Stimulated activated CD8-positive, alpha-beta memory T cell treated with anti-CD3 and anti-CD28 coated beads, Interleukin-15, amount 100 ng/mL, for 48 hours (primary cell): ENCODE results near the gene ADSS2.
"Not testable (repeated sequence)": the region's sequence is repeated elsewhere in the genome, so short reads cannot be mapped to it uniquely, and the experiment has no call there.

Source experiments
- DNase-seq, 2 donors: peaks; one replicate each; pipeline ENCODE4 v3.0.0-alpha.2; 2020; ENCODE audit warnings: low read depth in 2 of 2

The ADSS2 gene

DNA sequence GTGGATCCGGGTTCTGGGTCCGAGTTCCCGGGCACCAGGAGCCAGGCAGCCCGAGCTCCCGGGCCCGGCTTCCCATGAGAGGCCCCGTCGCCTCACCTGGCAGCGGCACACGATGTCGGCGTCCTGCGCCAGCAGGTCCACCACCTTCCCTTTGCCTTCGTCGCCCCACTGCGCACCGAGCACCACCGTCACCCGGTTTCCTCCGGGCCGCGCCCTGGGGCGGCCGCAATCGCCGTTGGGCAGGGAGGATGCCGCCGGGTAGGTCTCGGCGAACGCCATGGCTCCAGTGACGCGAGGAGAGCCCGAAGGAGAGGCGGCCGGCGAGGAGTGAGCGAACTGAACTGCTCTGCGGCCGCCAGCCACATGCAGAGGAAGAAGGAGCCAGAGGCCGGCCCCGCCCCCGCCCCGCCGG is at the start of gene ADSS2:
TSS of gene ADSS2 (minus strand) at position 371 of the 412 bp plus-strand sequence. CDS start at position 279, 92 bp downstream.
- DNase-seq = no peak

DNA sequence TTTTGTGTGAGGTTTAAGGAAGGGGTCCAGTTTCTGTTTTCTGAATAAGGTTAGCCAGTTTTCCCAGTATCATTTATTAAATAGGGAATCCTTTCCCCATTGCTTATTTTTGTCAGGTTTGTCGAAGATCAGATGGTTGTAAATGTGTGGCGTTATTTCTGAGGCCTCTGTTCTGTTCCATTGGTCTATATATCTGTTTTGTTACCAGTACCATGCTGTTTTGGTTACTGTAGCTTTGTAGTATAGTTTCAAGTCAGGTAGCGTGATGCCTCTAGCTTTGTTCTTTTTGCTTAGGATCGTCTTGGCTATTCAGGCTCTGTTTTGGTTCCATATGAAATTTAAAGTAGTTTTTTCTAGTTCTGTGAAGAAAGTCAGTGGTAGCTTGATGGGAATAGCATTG is 48.8 kb upstream of the ADSS2 start:
- not testable (repeated sequence) for DNase-seq

DNA sequence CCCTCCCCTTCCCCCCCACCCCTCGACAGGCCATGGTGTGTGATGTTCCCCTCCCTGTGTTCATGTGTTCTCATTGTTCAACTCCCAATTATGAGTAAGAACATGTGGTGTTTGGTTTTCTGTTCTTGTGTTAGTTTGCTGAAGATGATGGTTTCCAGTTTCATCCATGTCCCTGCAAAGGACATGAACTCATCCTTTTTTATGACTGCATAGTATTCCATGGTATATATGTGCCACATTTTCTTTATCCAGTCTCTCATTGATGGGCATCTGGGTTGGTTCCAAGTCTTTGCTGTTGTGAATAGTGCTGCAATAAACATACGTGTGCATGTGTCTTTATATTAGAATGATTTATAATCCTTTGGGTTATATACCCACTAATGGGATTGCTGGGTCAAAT is 47.8 kb upstream of the ADSS2 start:
- DNase-seq = not testable (repeated sequence)

DNA sequence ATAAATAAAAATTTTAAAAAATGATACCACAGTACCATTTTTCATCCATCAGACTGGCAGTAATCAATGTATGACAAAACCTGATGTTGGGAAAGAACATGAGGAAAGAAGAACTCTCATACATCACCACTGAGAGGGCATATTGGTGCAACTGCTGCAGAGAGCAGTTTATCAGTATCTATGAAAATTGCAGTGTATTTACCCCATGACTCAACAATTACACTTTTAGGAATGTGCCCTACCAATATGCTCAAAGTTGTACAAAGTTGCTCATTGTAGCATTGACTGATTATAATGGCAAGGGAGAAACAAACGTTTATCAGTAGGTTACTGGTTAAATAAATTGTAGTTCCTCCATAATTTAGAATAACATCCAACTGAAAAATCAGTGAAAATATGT is 46.1 kb upstream of the ADSS2 start:
- no peak for DNase-seq

DNA sequence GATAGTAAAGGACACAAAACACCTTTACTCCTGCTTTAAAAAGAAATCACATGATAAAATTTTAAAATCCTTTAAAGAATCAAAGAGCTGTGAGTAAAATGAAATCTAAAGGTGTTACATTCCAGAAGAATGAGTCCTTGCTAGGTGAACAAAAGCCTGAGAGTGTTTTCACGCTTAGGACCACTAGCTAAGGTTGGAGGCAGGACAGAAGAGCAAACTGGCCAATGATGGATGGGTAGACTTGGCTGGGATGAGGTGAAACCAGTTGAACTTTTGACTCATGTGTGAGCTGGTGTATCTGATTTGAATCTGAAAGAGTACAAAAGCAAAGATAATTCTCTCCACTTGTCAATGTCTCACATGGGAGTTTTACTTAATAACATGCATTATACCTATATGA is 44.5 kb upstream of the ADSS2 start:
- DNase-seq = no peak

DNA sequence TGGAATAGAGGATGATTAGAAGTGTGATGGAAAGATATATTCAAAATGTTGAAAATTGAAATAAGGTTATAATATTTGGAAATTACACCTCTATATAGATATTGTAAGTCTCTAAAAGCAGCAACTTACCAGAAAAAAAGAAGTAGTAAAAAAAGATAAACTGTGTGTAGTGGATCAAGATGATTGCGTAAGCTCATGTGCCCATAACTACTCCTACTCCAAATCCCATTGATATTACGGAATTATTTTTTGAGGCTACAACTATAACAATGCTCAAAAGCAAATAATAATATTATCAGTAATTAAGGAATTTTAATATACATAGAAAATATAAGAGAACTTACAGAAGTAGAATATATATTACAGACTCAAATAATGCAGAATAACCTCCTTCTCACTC is 42.9 kb upstream of the ADSS2 start:
- DNase-seq = no peak

DNA sequence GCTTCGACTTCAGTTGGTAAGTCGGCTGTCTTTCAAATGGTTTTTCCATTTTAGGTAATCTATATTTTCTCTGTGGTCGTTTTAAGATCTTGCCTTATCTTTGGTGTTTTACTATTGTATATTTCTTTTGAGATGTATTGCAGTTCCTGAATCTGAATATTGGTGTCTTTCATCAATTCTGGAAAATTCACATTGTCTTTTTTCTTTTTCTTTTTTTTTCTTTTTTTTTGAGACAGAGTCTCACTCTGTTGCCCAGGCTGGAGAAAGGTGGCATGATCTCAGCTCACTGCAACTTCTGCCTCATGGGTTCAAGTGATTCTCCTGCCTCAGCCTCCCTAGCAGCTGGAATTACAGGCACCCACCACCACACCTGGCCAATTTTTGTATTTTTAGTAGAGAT is 33.3 kb upstream of the ADSS2 start:
- not testable (repeated sequence) for DNase-seq

DNA sequence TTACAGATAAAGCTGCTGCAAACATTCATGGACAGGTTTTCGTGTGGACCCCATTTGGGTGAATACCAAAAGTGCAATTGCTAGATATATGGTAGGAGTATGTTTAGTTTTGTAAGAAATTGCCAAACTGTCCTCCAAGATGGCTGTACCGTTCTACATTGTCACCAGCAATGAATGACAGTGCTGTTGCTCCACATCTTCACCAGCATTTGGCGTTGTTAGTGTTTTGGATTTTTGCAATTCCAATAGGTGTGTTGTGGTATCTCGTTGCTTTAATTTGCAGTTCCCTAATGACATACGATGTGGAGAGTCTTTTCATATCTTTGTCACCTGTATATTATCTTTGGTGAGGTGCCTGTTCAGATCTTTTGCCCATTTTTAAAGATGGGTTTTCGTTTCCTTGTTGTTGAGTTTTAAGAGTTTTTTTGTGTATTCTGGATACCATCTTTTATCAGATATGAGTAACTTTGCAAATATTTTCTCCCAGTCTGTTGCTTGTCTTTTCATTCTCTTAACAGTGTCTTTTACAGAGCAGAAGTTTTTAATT is 21.4 kb upstream of the ADSS2 start:
- DNase-seq = no peak

DNA sequence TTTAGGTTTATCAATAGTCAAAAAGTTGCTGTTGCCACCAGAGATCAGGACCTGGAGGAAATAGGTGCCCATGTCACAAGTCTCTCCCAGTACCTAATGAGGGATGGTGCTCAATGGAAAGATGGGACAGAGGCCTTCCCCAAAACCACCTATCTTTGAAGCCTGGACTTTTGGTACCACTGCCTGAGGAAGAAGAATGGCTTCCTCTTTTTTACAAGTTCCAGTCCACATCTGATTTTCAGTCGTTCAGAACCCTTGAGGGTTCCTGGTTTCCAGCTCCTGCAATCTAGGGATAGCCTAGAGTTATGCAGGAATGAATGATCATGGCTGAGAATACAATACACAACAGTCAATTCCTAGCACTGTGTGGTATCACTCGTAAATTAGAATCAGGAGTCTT is 15.0 kb upstream of the ADSS2 start:
- DNase-seq = no peak

DNA sequence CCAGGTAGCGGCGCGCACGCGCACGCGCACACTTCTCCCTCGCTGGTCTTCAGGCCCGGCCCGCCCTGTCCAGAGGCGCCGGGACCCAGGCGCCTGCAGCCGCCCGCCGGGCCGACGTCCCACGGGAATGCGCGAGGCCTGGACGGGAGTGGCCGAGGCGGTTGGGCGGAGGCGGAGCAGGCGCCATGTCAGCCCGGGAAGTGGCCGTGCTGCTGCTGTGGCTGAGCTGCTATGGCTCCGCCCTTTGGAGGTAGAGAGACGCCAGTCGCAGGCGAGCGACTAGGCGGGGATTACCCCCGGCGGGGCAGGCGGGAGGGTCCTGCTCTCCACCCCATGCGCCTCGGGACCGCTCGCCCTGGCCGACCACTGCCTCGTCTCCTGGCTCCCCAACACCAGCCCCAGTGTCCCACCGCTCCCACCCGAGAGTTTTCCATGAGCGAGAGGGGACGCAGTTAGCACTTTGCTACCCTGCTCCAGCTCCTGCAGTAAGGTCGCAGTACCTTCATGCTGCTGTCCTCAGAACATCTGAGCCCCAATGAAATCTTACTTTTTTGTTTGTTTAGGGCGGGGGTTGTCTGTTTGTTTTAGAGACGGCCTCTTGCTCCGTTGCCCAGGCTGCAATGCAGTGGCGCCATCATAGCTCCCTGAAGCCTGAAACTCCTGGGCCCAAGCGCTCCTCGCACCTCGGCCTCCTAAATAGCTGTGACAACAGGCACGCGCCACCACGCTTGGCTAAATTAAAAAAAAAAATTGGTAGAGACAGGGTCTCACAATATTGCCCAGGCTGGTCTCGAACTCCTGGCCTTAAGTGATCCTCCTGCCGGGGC is 9.7 kb upstream of the ADSS2 start, which contains the start of gene CATSPERE:
TSS of gene CATSPERE (plus strand) at position 29 of the 827 bp plus-strand sequence. CDS start at position 186, 157 bp downstream.
- peak; percentile 64 to 68 for DNase-seq

DNA sequence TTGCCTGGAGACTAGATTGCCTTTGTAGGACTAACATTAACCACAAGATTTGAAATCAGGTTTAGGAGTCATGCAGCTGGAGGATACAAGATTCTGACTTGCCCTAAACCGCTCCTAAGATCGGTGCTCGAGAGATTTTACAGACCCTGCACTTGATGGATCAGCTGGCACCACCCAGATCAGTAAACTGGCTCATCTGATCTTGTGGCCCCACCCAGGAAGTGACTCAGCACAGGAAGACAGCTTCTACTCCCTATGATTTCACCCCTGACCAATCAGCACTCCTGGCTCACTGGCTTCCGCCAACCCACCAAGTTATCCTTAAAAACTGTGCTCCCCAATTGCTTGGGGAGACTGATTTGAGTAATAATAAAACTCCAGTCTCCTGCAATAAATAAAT is 8.5 kb upstream of the ADSS2 start:
- DNase-seq = no peak

DNA sequence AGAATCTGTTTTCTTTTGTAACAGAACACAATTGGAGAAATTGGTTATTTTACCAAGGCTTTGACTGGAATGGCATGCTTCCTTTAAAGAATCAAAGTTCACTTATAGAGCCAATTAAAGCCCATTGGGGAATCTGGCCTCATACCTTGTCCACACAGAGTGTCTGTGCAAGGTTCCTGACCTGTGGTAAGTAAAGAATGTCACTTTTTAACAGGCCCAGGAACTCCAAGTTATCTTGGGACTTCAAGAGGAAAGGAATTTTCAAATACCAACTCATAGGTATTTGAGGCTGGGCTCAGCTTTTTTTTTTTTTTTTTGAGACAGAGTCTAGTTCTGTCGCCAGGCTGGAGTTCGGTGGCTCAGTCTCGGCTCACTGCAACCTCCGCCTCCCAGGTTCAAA is 7.1 kb upstream of the ADSS2 start:
- no peak for DNase-seq

DNA sequence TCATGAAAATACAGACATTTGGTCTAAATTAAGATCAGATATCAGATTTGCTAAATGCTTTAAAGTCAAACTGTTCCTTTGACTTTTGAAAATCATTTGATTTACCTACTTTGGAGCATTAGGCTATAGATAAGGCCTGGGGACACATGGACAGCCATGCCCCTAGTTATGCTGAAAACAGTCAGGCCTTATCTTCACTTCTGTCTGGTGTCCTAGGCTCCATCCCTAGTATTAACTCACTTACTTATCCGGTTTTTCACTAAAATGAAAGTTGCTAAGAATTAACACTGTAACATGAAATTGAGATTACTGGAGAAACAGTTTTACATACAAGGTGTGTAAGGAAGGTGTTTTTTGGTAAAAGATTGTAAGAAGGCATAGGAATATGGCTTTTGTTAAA is 4.9 kb upstream of the ADSS2 start:
- no peak for DNase-seq

DNA sequence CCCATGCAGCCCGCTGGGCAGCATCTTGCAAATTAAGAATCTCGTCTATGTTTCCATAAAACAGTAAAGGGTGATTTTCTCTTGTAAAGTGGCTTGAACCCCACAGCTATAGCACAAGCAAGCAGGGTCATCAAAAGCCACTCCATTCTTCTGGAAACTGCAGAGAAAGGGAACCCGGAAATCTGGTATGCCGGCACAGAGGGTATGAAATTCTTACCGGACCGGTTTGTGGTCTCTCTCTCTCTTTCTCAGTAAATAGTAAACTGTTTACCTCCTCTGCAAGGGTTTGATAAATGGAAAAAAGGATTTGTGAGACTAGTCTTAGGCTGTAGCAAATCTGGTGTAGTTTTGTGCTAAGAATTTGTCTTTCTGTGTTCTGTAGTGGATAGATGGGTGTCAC is 2.7 kb upstream of the ADSS2 start:
- DNase-seq = no peak

DNA sequence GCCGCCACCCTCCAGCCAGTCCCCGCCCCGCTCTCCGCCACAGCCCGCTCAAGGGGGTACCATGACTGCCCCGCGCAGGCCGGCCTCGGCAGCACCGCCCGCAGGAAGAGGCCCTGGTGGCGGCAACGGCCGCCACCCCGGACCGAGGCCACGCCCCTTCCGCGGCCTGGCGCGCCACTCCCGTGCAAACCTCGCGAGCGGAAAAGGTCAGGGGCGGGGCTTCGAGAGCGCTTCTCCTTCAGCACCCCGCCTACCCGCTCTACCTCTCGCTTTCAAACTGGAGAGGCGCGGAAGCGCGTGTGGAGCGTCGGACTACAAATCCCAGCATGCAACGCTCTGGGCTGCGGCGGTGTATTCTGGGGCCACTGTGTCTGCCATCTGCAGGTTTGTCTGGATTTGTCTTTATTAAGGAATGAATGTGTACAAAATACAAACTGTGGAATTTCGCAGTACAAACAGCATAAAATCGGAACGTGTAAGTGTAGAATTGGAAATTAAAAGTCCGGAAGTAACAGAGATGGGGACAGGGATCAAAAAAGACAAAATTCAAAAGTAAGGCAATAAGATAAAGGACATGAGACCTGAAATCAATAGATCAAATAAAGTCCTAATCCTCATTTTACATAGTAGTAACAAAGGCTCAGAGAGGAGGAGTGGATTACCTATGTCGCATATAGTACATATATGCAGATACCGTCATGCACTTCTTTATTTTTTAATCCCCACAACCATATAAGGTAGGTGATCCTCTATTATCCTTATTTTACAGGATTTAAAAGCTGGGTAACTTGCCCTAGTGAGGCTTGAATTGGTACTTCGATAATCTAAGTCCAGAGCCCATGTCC is 464 bp upstream of the ADSS2 start:
- peak; percentile 98 for DNase-seq

DNA sequence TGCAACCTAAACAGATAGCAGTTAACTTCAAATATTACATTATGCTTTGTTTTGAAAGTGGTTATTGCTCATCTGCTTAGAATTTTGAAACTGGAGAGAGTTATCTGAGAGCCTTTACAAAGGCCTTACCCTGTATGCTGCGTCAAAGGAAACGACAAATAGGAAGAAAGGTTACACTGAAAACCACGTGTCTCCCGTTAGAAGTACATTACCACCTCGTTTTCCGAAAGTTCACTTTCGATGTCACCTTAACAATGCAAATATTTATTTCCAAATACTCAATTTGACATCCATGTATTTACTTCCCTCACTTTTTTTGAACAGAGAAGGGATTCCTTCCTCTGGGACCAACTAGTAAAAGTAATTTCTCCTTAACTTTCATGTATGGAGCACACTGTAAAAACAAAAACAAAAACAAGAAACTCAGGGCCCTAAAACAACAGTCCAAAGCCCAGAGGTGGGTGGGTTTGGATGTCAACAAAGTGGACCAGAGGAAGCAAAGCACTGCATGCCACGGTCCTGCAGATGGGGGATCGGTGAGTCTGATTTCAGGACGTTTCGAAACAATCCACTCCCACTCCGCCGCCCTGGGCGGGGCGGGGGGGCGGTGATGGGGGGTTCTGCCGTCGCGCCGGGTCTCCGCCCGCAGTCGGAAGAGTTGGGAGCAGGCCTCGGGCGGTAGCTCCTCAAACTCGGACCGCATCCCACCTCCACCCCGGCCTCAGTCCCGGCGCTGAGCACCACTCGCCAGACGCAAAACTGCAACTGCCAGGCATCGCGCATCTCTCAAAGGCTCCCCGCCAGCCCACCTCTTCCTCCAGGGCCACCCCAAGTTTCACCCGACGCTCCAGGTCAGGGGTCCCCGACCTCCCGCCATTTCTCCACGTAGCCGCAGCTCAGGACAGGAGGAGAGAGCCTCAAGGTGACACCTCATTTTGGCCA is 841 bp downstream of the ADSS2 start:
- peak in 1 of 2 donors; percentile 46 for DNase-seq

DNA sequence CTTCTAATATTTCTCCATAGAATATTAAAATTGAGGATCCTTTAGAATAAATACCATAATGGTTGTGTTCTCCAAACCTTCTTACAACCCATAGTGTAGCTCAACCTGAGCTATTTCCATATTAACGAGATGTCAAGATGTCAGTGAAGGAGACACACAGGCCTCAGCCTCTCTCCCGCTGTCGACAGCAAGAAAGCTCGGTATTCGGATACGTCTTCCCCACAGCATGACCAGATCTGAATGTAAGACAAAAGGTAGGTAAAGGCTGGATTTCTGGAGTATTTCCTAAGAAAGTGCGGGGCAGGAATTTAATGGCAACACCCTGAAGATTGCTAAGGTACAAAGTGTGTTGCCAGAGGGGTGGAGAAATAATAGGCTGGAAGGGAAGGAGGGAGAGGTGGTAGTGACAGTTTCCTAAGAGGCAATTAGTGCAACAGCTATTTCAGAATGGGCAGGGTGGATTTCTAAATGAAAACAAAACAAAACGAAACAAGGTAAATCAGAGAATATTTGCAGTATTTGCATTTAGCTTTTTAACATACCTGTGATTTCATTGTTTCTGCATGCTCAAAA is 1.7 kb downstream of the ADSS2 start:
- no peak for DNase-seq

DNA sequence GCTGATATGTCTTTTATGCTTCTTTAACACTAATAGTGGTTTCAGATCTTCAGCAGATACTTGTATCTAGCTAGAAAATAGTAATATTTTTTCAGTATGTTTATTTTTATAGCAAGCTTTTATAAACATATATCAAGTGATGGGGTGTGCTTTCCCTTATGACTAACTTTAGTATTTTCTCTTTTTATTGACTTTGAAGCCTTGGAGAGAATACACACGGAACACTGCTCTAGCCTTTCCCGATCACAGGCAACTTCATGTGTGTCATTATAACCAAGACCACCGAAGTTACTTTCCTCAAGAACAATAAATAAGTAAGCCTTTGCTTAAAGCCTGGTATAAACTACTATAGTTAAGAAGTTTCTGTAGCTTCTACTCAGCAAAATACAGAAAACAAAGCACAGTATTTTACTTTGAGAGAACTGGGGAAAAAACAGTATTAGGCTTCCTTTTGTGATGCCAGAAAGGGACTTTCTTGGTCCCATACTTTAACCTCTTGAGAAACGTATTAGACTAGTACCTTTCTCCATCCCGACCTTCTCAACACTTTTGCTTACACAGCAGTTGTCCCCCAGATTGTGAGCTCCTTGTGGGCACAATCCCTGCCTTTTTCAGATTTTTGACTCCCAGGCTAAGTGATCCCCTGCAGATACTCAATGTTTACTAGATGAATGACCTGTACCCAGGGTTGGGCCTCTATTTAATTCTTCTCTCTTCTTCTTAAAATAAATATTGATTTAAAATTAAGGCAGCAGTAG is 3.3 kb downstream of the ADSS2 start:
- DNase-seq = no peak

DNA sequence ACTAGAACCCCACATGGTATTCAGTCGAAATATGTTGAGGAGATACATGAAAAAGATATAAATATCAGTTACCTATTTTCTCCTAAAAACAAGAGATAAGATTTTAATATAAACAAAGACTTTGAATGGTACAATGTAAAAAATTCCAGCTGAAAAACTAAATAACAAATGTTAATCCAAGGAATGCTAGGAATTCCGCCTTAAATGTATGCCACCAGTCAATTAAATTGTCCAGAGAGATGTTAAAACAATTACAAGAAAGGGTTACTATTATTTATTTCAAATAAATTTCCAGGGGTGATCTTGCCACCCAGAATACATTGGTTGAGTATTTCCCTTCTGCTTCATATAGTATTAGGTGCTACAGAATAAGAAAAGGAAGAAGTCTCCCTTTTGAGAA is 4.2 kb downstream of the ADSS2 start:
- no peak for DNase-seq

DNA sequence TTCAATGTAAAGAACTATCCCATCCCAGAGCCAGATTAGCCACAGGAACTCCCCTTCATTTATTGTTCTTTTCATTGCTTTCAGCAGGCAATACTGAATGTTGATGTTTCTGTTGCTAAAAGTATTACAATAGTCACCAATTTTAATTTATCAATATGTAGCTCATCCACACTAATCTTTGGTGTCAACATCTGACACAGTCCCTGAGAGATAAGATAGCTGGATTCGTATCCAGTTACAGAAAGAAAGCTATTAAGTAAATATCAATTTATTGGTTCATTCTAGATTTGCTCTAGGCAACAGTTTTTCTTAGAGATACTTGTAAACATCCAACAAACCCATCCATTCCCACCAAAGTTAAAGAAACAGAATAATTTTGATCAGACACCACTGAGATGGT is 4.7 kb downstream of the ADSS2 start:
- DNase-seq = no peak
